Esophagus muscularis mucosa (tissue), 3 donors: ENCODE measurements around the gene HOXB9.

Source experiments
- POLR2A ChIP-seq: fragments of 450-650 bp; IDR thresholded peaks from one replicate; pipeline ENCODE4 v1.6.1; 2017; ENCODE audit warnings: antibody characterized with exemption, moderate library complexity, mild to moderate bottlenecking, low read depth
- TF ChIP-seq, protein P1 (sequence below), 3 experiments: fragments of 200-600 bp in 2 of 3; fragments of 450-650 bp in 1 of 3; sonication (generic) in 2 of 3; IDR thresholded peaks; one replicate each; pipeline ENCODE4 v1.5.1; 2017 to 2019; ENCODE audit warnings: antibody characterized with exemption in 3 of 3, mild to moderate bottlenecking in 2 of 3, moderate library complexity in 1 of 3

DNA sequence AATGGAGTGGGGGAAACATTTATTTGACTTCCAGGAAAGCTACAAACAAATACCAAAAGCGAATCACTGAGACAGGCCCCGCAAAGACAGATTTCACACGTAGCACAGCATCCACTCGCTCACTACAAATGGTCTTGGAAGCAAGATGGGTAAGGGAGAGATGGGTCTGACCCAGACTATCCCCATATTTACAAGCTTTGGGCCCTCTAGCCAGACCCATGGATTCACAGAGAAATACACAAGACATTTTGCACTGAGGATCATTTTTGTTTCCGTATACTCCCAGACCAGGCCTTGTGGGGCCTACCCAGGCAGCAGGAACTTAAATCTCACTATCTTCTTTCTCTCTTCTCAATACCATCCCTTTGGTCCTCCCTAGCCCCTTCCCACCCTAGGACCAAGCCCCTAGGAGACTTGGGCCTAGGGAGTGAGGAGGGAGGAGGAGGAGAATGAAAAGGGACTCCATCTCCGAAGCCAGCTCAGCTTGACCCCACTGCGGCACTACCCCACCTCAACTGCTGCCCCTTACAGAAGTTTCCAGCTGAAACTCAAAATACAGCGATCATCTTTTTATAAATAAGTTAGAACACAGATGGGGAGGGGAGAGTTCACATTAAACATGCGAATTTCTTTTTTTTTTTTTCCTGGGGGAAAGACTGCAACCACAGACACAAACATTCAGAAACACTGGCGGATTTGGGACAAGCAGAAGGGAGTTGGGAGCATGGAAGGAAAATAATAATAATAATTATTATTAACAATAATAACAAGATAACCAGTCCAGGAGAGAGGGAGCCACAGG, 34.7 kb downstream of the HOXB9 start:
- no peak for TF ChIP-seq POLR2A
- TF ChIP-seq, protein P1, sequence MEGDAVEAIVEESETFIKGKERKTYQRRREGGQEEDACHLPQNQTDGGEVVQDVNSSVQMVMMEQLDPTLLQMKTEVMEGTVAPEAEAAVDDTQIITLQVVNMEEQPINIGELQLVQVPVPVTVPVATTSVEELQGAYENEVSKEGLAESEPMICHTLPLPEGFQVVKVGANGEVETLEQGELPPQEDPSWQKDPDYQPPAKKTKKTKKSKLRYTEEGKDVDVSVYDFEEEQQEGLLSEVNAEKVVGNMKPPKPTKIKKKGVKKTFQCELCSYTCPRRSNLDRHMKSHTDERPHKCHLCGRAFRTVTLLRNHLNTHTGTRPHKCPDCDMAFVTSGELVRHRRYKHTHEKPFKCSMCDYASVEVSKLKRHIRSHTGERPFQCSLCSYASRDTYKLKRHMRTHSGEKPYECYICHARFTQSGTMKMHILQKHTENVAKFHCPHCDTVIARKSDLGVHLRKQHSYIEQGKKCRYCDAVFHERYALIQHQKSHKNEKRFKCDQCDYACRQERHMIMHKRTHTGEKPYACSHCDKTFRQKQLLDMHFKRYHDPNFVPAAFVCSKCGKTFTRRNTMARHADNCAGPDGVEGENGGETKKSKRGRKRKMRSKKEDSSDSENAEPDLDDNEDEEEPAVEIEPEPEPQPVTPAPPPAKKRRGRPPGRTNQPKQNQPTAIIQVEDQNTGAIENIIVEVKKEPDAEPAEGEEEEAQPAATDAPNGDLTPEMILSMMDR (IDR thresholded peaks at IDR 0.05) = no peak
